Limb (tissue), 2 donors: ENCODE measurements around the gene NCOA4.
"Not testable (repeated sequence)": the region's sequence is repeated elsewhere in the genome, so short reads cannot be mapped to it uniquely, and the experiment has no call there.

Experiments used
- DNase-seq, 2 donors: peaks; one replicate each; pipeline ENCODE4 v3.0.0-alpha.2; 2016; ENCODE audit errors: extremely low spot score in 2 of 2

The NCOA4 gene

GRCh38 chr10:46019569-46020343, 10.7 kb downstream of the NCOA4 start:
- DNase-seq: no peak

- DNase-seq: no peak
These were observed 11.3 kb downstream of the NCOA4 start for GRCh38 chr10:46019177-46019528.

DNA sequence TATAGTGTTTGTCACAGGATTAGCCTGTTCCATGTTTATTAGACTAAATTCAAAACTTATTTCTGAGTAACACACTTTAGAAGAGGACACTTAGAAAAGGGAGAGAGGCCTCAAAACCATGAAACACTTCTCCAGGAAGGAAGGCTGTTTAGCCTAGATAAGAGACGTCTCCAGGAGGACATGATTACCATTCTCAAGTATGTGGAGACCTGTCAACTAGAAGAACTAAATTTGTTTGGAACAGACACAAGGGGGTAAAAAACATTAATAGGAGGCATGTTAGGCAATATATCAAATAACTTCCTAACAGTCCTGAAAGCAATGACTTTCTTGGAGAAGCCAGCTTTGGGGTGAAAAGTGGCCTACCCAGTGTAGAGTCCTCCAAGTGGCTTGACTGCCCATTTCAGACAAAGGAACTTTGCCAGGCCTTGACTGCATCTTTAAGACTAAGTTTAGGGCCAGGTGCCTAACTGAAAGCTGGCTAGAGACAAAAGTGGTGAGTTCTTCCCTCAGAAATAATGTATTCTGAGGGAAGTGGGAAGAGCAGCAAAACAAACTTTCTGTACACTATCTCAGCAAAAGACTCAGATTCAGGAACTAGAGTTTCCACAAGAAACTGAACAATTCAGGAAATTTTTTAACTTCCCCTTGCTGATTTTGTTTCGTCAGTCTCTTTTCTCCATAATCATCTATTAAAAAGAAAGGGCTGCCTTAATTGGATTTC, 11.8 kb downstream of the NCOA4 start:
- DNase-seq: no peak

- DNase-seq: no peak
These were observed 12.7 kb downstream of the NCOA4 start for GRCh38 chr10:46017733-46018132.

DNA sequence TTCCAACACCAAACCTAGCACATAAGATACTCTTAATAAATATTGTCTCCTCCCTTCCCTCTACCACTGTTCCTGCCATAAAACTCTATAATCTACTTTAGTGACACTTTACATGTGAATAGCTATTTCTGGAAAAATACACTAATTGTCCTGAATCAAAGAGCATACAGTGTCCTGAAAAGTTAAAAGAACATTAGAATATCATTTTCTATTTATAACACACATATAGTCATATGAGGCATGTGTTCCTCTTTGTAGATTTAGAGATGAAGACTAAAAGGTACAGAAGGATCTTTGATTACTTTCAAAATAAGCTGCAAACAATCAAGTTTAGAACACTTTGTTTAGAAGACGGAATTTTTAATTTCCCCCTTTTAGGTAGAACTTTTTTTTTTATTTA, 13.6 kb downstream of the NCOA4 start:
- no peak for DNase-seq

DNA sequence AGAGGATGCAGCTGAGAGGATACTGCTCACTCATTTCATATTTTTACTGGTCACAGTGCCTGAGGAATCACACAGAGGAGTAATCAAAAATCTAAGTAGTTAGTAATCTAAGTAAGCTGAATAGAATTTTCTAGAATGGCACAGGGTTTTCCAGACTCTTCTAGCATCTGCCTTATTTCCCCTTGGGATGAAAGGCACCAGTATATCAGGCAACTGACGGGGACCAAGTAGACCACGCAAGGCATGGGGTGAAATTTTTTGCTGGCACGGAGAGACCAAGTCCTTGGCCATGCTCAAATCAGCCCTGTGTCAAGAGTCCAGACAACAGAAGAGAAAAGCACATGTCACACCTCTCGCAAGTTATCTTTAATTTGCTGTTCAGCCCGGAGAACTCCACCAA, 14.2 kb downstream of the NCOA4 start:
- no peak for DNase-seq

- no peak for DNase-seq
These were observed 15.6 kb downstream of the NCOA4 start for GRCh38 chr10:46014683-46015405.

DNA sequence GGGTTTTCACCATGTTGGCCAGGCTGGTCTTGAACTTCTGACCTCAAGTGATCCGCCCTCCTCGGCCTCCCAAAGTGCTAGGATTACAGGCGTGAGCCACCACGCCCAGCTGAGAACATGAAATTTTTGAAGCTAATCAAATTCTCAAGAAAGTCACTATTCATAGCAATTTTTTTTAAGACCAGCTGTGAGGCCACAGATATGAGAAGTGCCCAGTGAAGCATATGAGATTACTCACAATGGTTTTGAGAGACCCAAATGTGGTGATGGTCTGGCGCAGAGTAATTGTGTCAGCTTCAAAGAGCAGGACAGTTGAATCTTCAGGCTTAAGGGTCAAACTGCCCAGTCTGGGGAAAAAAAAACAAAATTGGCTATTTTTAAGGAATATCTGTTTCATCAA, 16.2 kb downstream of the NCOA4 start:
- DNase-seq: no peak

DNA sequence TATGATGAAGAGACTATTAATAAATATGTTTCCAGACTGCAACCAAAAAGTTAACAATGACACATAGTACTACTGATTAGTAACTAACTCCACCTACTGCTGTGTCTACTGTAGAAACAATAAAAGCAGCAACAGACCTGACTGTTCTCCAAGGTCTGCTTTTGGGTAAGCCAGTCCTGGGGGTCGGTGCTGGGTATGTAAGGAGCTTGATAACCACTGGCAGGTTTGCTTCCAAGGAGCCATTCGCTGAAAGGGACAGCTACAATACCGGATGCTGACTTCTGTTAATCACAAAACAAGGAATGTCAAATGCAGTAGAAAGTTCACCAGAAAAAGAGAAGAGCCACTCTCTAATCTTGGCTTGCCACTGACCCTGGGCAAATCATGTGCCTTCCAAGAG, 17.7 kb downstream of the NCOA4 start:
- DNase-seq: no peak

DNA sequence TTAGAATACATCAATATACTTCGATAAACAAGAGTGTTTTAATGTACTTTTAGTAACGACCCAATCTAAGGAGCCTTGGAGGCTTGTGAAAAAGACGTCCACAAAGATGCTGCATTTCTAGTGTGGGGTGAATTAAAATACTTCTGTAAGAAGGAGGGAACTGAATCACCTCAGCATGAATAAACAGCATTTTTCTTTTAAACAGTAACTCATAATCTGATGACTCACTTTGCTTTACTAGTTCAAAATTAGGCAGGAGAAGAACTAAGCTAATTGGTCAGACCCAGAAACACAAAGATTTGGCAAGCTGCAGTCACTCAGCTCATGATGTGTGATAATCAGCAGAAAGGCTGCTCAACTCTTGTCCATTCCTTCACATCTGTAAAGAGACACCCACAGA, 24.2 kb downstream of the NCOA4 start:
- no peak for DNase-seq

DNA sequence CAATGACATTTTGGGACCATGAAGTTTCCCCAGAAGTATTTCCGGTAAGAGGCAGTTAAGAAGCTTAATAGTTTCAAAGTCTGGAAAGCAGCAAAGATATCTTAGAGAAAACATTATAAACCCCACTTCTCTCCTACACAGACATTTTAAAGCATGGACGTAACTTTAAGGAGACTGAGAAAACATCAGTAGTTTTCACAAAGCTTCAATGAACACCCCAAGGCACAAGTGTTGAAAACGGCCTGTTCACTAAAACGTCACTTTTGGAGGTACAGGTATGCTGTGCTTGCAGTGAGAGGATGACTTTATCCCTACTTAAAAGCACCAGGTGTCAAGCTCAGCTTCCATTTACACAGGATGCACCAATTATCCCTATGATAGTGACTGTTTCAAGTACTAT, 25.0 kb downstream of the NCOA4 start:
- no peak for DNase-seq

- DNase-seq: no peak
These were observed 25.5 kb downstream of the NCOA4 start for GRCh38 chr10:46004963-46005362.

- no peak for DNase-seq
These were observed 27.3 kb downstream of the NCOA4 start for GRCh38 chr10:46002916-46003693.

DNA sequence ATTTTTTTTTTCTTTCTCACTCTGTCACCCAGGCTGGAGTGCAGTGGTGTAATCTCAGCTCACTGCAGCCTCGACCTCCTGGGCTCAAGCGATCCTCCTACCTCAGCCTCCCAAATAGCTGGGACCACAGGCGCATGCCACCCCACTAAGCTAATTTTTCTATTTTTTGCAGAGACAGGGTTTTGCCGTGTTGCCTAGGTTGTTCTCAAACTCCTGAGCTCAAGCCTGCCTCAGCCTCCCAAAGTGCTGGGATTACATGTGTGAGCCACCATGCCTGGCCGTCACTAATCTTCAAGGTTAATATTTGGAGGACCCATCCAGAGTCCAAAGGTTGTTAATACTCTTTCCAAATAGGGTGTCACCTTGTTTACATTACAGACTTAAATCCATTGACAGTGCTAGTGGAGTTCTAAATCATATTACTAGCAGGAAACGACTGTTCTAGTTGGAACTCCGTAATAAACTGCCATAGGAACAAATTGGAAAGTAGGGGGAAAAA, 28.2 kb downstream of the NCOA4 start:
- not testable (repeated sequence) for DNase-seq

GRCh38 chr10:46001187-46001756, 29.2 kb downstream of the NCOA4 start:
- no peak for DNase-seq

DNA sequence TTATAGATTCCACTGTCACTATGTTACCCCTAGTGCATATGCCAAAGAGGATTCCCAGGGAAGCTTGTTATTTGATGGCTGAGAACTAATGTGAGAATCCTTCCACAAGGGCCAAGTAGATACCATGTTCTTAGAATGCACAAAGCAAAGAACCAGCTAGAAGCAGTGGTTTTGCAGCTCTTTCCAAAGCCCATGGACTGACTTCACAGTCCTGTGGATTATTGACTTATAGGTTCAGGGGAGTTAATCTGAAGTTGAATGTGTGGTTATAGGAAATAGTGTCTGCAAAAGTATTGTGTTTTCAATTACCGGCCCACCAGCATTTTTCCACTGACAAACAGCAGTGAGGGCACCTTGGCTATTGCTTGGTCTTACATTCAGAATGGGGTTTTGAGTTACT, 29.9 kb downstream of the NCOA4 start:
- no peak for DNase-seq

DNA sequence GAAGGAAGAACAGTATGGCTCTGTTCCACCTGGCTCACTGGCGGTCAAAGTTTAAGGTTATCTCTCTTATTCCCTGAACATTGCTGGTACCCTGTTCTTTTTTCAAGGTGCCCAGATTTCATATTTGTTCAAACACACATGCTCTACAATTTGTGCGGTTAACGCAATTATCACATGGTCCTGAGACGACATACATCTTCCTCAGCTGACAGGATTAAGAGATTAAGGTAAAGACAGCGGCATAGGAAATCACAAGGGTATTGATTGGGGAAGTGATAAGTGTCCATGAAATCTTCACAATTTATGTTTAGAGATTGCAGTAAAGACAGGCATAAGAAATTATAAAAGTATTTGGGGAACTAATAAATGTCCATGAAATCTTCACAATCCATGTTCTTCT, 30.5 kb downstream of the NCOA4 start:
- not testable (repeated sequence) for DNase-seq

DNA sequence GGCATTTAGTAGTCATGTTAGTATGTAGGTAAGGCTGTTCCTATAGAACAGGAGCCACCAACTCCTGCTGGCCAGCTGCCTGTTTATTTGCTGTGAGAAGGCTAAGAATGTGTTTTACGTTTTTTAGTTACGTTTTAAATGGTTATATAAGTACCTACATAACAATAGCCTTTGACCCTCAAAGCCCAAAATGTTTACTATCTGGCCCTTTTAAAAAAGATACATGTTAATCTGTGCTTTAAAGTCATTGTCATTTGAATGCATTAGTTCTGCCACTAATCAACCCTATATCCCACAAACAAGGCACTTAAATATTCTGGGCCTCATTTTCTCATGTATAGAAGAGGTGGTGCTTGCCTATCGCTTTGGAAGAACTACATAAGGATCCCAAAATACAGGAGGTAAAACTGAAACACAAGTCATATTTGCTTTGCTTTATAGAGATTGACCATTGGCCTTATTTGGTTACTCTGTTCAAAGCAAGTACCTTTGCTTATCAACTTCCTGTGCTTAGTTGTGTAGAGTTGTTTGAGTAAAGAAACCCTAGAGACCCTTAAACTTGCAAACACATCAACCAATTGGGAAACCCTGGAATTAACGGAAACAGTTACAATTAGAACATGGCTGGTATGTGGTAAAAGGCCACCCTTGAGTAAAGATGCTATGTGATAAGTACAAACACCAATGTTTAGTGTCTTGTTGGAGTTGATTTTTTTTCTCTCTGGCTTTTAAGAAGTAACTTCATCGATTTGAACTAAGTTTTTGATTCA, 32.2 kb downstream of the NCOA4 start:
- DNase-seq: no peak

DNA sequence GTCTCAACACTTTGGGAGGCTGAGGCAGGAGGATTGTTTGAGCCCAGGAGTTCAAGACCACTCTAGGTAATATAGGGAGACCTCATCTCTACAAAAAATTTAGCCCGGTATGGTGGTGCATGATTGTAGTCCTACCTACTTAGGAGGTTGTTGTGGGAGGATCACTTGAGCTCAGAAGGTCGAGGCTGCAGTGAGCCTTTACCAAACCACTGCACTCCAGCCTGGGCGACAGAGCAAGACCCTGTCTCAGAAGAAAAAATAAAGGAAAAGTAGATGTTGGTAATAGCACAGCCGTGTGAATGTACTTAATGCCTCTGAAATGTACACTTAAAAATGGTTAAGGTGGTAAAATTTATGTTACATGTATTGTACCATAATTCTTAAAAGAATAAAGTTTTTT, 32.9 kb downstream of the NCOA4 start:
- DNase-seq: no peak

GRCh38 chr10:45985590-45985989, 44.8 kb downstream of the NCOA4 start:
- not testable (repeated sequence) for DNase-seq
